Cerebellar nuclear complex (tissue), 1 donor: ENCODE results near the gene RUNX2.

Experiments used
- DNase-seq, 2 experiments: peaks; one replicate each; lab custom pipeline; 2025; lab: John Stamatoyannopoulos, UW

RUNX2 gene

DNA sequence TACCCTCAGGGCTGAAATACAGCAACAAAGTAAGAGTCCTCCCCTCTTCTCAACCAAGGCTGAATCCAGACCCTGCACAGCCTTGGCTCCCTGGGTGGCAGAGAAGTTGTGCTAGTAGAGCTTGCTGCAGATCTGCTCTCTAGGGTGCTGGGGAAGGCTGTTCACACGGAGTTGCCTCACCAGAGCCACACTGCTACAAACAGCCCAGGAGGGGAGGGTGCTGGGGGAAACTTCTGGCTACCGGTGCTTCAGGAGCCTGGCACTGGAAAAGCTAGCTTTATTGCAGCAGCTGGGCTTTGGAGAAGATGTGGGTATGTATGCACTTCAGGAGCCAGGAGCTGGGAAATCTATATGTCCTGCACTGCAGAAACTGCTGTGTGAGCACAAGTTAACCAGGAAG is 87.2 kb downstream of the RUNX2 start:
- DNase-seq, result no peak

DNA sequence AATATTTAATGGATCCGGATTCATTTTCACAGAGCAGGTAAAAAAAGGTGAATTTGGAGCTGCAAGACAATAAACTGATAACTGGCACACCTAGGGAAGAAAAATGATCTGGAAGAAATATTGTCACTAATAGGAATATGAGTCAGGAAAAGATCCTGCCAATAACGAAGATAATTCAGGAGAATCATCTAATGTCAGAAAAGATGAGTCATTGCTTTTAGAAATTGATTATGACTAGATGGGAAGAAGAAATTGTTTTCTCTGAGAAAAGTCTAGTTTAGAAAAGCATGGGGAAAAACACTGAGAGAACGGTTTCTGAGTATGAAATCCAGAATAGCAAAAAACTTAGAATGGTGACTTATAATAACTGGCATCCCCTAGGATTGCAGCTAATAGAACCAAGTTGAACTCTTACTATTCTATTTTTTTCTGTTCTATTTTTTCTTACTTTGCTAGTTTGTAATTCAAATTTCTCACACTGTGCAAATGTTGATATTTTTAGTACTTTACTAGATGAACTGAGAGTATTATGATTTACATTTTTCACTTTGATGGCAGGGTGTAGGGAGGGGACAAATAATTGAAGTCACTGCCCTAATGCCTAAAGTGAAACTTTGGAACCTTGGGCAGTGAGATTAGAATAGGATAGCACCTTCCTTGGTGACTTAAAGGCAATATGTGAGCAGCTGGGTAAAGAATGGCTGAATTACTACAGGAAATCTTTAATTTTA is 87.8 kb downstream of the RUNX2 start:
- DNase-seq, result no peak

DNA sequence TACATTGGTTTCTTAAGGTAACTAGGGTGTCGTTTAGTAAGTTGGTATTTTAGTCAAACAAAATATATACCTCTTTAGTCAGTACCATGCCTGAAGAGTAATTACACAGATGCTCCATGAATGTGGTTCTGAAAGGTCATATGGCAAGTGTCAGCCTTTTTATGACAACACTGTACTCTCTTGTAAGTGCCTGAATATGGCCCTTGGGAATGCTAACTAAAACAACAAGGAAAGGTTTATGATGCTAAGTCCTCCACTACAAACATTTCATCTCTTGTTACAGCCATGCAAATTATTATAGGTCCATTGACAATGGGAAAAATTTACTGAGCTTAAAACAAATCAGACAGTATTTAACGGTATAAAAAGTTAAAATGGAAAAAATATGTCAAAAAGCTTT is 88.6 kb downstream of the RUNX2 start:
- DNase-seq, result no peak

DNA sequence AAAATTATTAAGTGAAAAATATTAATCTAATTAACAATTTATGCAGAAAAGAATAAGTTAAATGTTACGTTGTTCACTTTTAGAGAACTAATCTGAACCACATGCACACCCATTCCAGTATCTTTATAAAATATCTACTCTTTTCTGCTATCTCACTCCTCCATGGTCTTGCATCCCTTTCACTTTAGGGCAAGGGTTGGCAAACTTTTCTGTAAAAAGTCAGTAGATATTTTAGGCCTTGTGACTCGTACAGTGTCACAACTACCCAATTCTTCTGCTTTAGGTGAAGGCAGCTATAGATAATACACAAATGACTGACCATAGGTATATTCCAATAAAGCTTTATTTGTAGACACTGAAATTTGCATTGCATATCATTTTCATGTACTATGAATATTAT is 89.3 kb downstream of the RUNX2 start:
- no peak for DNase-seq

DNA sequence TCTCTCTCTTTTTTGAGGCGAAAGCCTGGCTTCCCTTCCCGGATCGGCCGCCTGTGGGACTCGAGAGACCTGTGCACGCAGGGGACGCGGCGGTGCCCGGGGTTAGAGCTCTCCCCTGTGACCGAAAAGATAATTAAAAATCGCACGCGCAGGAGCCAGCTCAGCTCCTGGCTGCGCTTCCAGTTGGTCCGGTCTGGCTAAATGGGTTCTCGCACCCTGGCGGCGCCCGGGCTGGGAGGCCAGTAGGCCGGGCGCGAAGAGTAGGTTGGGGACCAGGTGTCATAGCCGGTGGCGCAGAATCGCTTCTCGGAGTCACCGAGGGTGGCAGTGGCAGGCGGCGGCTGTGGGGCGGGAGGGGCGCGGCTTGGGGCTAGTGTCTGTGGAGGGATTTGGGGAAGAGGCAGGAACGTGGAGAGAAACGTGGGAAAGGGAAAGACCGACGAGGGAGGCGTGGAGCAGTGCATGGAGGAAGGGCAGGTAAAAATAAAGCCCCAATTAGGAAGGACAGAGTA is 91.5 kb downstream of the RUNX2 start:
- no peak for DNase-seq

DNA sequence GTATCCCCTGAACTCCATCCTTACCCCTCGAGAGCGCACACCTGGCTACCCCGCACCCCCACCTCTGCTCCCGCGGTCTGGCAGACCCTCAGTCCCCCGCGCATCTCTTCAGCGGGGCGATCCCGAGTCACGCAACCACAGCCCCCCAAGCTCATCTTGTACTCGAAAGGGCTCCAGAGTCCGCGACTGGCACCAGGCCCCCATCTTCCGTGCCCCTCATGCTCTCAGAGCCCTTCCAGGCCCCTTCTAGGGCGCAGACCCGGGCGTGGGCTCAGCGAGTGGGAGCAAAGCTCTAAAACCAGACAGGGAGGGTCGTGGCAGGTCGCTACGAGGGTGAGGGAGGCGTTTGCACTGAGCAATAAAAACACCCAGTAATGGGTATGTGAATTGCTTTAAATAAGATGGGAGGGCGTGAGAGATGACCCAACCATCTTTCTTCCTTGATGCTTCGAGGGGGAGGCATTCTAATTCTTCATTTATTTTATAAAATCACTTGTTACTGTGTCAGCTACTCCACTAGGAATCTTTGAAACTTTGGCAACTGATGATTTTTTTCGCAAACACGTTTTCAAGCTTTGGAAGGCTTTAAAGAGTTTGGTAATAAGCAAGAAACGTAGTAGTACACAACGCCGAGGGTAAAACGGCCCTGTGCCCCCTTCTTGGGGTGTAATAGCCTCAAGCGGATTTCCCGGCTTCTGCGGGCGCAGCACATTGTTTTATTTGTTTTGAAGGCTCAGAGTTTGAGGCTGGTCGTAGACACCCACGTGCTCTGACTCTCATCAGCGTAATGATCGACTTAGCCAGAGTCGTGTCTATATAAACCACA is 92.2 kb downstream of the RUNX2 start:
- no peak for DNase-seq

DNA sequence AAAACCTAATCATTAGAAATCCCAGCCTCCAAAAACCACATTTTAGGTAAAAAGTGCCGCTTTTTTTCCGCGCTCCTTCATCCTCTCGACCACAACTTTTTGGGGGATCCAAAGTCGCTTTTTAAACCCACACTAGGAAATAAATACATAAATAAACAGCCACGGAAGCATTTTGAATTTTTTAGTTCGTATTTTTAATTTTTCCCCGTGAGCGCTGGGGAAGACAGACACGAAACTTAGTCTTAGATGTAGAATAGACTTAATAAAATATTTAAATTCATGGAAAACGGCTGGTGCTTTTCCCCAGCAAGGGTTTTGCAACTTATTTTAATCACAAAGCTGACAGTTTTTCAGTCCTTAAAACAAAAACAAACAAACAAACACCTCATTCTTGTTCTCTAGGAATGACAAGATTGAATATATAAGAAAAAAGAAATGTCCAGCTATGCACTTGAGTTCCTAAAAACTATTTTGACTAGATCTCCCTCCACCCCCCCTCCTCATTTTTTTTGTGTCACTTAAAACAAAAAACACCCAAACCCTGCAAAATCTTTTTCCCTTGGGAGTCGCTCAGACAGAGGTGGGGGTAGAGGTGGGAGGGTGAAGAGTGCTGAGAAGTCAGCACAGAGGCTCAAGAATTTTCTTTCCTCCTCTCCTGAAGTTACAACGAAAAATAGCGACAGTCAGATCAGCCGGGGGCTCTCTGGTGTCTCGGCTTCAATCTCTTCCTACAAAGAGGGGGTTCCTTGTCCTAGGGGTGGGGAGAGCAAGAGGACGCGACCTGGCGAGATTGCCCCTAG is 93.0 kb downstream of the RUNX2 start:
- no peak for DNase-seq

DNA sequence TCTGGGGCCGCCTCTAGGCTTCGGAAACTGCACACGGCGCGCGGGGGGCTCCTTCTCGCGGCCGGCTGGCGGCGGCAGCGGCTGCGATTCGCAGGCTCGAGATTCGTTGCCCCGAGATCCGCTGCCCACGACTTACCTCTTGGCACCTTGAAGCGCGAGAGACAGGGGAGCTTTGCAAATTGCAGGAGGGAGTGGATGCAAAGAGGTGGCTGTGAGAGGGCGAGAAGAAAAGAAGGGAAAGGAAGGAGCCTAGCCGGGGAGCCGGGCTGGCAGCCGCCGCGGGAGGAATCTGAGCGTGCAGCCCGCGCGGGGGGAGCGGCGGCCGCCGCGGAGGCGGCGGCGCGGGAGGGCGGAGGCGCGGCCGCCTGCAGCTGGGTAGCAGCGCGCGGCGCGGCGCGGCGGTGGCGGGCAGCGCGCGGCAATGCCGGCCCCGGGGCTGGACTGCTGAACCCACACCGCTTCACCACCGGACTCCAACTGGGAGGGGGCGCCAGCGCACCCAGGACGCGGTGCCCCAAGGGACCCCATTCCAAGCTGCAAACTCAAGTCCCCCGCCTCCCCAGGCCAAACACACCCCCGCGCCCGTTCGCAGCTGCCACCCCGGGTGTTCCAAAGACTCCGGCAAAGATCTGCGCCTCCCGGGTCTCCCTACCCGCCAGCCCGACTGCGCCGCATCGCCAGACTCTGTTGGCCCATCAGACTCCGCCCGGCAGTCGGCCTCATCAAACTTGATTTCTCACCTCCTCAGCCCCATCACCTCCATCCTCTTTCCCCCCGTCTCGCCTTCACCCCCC is 93.8 kb downstream of the RUNX2 start:
- DNase-seq, result no peak

DNA sequence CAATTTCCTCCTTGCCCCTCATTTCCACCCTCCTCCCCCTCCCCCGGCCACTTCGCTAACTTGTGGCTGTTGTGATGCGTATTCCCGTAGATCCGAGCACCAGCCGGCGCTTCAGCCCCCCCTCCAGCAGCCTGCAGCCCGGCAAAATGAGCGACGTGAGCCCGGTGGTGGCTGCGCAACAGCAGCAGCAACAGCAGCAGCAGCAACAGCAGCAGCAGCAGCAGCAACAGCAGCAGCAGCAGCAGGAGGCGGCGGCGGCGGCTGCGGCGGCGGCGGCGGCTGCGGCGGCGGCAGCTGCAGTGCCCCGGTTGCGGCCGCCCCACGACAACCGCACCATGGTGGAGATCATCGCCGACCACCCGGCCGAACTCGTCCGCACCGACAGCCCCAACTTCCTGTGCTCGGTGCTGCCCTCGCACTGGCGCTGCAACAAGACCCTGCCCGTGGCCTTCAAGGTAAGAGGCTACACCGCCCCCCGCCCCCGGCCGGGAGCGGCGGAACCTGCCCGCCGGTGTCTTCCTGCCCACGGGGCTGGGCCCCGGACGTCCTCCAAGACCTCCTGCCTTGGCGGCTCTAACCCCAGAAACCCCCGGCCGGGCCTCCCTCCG is 94.5 kb downstream of the RUNX2 start:
- DNase-seq, result no peak

DNA sequence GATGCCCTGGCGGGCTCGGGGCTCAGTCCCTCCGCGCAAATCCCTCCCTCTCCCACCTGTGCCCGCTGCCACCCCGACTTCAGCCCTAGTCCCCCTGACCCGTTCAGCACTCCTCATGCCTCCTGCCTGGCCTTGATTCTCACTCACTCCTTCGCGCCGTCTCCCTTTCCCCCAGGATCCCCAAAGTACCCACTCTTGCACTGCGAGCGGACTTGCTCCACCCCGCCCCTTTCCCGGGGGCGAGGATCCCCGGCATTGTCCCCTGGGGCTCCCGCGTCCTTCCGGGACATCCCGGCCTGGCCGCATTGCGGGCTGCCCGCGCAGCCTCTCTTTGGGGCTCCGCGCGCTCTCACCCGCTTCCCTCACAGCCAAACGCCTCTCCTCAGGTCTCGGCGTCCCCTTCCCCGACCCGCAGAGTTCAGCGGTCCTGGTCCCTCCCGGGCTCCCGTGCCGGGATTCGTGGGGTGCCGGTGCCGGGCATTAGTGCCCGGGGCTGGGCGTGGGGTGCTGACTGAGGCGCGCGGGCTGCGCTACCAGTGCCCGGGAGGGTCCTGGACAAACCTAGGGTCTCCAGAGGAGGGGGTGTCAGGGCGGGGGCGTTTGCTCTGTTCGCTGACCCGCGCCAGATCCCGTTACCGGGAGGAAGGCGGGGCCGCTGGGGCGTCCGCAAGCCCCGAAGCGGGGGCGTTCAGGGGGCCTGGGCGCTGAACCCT is 95.1 kb downstream of the RUNX2 start:
- no peak for DNase-seq

DNA sequence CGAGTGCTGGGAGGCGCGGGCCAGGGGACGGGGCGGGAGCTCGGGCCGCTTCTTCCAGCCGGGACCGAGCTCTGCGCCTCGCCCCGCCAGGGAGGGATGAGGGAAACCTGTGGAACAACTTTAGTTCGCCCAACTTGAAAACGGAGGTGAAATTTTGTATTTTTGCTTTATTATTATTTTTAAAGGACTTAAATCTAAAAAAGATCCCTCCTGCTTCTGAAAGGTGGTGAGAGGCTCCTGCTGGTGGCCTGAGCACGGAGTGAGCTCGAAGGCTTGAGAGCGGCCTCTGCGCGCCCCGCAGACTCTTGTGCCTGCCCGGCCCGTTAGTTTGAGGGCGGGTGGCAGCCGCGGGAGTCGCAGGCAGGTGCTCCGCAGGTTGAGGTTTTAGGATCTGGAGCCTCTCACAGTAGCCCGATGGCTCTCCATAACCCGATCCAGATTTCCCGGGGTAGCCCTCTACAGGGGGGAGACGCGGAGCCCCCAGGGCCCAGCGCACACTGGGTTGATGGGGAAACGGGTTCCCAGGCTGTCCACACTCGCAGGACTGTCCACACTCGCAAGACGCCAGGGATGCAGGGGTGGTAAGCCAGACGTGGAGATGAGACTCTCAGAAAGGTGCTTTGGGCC is 95.8 kb downstream of the RUNX2 start:
- no peak for DNase-seq

DNA sequence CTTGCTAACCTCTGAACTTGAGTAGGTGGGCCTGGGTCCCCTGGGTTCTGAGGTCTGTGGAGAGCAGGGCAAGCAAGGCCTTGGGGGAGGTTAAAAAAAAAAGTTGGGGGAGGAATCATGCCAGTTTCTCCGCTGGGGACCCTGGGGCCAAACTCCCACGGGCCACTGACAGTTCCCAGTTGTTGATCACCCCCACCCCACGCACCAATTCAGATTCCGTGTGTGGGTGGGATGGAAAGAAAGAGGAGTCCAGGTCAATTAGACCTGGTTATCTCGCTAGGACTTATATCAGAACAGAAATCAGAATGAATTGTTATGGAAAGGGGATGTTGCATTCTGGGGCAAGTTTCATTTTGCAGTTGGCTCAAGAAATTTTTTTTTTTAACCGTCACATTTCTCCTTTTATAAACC is 96.3 kb downstream of the RUNX2 start:
- DNase-seq, result no peak

DNA sequence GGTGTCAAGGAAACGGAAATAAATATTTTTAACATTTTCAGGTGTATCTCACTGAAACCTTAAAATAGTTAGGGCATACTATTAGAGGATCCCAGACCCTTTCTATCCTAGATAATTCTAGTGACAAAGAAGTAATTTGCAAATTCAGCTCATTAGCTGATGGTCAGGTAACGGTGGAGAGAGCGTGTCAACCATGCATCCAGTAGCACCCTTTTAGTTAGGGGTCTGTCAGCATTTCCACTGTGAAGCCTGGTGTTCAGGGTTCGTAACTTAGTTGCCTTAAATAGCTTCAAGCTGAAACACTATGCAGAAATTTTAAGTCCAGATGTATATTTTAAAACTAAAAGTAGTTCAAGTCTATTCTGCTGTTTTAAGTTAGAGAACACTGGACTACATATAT is 98.1 kb downstream of the RUNX2 start:
- DNase-seq, result no peak

DNA sequence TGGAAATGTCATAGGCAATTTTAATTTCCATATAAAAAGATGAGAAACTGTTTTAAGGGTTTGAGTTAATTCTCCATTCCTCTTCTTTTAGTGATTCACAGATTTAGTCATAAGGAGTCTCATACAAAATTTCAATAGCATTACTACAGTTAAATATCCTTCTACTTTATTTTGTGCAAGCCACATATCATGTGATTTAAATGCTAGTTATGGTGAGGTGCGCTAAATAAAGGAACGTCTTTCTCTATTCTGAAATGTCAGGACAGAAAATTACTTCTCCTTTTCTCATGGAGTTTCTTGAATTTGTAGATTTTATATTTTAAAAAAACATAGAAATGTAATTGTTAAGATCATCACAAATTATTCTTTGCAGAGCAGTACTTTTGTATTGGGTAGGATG is 99.6 kb downstream of the RUNX2 start:
- no peak for DNase-seq

DNA sequence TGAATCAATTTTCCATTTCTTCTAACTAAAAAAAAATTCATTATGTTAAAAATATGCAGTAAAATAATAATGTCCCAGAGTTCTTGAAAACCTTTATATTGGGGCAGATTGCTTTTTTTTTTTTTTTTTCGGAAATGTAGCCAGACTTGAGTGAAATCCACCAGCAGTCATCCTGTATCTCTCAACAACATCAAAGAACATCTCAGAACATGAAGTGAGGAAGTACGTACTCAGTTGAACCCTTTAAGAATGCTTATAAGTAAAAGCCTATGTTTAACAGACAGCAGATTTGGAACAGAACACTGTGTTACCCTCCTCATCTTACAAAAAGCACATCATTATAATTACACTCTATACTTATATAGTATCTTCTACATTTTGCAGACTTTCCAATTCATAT is 100.6 kb downstream of the RUNX2 start:
- no peak for DNase-seq

DNA sequence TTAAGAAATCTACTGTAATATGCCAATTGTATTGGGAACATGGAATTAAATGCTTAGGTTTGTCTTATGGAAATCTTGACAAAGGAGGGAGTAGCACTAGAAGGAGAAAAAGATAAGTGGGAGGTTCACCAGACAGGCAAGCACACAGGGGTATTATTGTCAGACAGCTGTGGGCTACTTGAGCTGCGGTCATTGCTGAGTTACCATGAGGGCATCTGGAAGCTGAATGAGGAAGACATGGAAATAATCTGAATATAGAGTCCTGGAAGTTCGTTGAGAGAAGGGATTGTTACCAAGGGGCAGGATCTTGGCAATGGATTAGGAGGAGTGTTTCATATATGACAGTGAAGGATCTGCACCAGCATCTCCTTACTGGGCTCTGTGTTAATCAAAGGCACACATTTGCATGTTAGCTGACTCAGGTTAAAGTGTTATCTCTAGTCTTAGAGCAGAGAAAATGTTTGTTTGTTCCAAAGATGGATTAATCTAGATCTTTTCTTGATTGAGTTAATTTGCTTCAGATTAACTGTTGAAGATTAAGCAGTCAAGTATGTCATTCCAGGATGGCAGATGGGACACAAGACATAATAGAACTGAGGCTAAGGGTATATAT is 102.6 kb downstream of the RUNX2 start:
- DNase-seq, result no peak

DNA sequence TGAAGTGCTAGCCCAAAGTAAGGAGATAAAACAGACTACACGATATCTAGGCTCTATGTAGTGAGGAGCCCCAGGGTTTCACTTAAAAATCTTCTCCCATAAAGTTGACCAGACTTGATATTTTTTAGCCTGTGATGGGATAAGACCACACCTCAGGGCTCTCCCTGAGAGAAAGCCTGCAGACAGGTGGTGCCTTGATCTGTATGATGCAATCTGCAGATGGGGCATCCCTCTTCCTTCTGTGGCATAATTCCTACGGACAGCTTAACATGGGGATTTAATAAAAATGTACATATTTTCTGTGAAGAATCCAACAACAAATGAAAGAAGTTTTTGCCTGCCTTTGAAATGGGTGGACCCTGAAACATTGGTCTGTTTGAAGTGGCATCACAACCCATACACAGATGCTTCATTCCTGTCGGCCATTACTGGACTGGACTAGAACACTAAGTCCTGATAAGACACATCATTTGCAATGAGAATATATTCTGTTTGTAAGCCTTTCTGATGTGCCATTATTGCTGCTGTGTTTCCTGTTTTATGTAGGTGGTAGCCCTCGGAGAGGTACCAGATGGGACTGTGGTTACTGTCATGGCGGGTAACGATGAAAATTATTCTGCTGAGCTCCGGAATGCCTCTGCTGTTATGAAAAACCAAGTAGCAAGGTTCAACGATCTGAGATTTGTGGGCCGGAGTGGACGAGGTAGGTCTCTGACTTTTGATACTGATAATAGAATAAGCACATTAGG is 103.4 kb downstream of the RUNX2 start:
- no peak for DNase-seq

DNA sequence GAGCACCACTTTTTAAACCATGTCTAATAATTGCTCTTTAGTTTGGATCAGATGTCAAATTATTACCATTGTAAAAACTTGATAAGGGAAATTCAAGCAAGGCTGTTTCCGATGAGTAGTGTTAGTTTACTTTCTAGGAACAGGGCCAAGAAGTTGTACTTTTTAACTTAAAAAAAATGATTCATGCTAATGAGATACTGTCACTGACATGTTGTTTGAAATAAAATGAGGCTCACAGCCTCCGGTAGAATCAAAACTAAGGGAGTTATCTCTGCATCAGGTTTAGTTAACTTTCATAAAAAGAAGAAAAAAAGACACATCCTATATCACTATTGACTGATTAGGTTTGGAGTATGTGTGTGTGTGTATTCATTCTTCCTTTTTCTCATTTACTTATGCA is 104.8 kb downstream of the RUNX2 start:
- no peak for DNase-seq
